ENCODE measurements around the gene CHD6. TPM values are rescaled to one million over a fixed set of nuclear protein-coding genes. Genes with fewer than 3 reads are reported as not detected.

Gene CHD6
- total RNA-seq, 1 experiment from 2014 or later = 80.5 TPM

DNA sequence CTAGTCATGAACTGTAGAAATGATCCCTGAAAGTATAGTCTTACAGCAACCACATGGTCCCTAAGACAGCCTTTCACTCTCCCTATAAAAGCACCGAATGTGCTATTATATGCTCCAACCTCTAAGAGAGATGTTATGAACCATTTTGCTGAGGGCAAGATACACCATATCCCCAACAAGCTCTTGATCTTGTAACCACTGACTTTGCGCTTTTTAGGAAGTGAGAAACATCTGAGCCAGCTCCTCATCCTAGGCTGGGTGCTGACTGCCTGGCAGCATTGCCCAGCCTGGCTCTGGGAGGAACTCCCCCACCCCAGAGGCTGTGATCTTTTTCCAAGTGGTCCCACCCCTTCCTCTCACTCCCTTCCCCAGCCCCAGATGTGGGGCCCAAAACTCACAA, 248.5 kb downstream of the CHD6 start:
- no TSS peak for BruUV-seq (replicated peaks)
- DNase-seq = no peak
- Mint-ChIP-seq H3K4me1 (ENCODE audit: low read depth, unreplicated experiment) (peaks cover 11% of the 10 kb centered on the region), H3K9me3 (ENCODE audit: unreplicated experiment) (peaks cover 8% of the 10 kb centered on the region), H3K27ac (ENCODE audit: unreplicated experiment) (no peak overlapping the region), H3K4me3 (ENCODE audit: unreplicated experiment) (no peak overlapping the region), H3K27me3 (ENCODE audit: insufficient read depth, unreplicated experiment) (peaks cover 26% of the 10 kb centered on the region), H3K36me3 (ENCODE audit: insufficient read depth, unreplicated experiment) (peaks cover 6% of the 10 kb centered on the region)
- intact Hi-C loops (cut with micrococcal nuclease; ENCODE audit: unreplicated experiment) = no loop called here
- H3K27me3 ChIP-seq (replicated peaks; ENCODE audit: control insufficient read depth, insufficient read depth, low read length) = peaks cover 5% of the 10 kb centered on the region
- H3K4me1 ChIP-seq = 0 out of 2 replicates have a peak, but pooled peaks cover 6% of the 10 kb centered on the region
- peaks cover 4% of the 10 kb centered on the region; the same call in 1 of the 2 replicates for H3K9me3 ChIP-seq
- H3K36me3 ChIP-seq (ENCODE audit: control insufficient read depth, insufficient read depth, low read length) = no peaks in the 10 kb centered on the region
- TF ChIP-seq, protein P1, sequence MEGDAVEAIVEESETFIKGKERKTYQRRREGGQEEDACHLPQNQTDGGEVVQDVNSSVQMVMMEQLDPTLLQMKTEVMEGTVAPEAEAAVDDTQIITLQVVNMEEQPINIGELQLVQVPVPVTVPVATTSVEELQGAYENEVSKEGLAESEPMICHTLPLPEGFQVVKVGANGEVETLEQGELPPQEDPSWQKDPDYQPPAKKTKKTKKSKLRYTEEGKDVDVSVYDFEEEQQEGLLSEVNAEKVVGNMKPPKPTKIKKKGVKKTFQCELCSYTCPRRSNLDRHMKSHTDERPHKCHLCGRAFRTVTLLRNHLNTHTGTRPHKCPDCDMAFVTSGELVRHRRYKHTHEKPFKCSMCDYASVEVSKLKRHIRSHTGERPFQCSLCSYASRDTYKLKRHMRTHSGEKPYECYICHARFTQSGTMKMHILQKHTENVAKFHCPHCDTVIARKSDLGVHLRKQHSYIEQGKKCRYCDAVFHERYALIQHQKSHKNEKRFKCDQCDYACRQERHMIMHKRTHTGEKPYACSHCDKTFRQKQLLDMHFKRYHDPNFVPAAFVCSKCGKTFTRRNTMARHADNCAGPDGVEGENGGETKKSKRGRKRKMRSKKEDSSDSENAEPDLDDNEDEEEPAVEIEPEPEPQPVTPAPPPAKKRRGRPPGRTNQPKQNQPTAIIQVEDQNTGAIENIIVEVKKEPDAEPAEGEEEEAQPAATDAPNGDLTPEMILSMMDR (IDR thresholded peaks at IDR 0.05; ENCODE audit: insufficient read depth in 1 of 2, low read depth in 1 of 2, low read length in 1 of 2, severe bottlenecking in 1 of 2, unreplicated experiment in 1 of 2) = no peak
- ChIA-PET CTCF (interaction anchor here (0.8 to 1.8 kb wide), 2 partner anchors 26 to 29 kb away, joined by 4 to 9 read pairs; partner anchors contain the start of gene LPIN3), POLR2A (interaction anchor here (0.5 to 0.6 kb wide), 2 partner anchors 50 to 258 kb away, joined by 3 to 6 read pairs; no protein-coding TSS in a partner anchor)
- H3K4me3 ChIP-seq (ENCODE audit: low read depth, low read length) = no peak overlapping the region

DNA sequence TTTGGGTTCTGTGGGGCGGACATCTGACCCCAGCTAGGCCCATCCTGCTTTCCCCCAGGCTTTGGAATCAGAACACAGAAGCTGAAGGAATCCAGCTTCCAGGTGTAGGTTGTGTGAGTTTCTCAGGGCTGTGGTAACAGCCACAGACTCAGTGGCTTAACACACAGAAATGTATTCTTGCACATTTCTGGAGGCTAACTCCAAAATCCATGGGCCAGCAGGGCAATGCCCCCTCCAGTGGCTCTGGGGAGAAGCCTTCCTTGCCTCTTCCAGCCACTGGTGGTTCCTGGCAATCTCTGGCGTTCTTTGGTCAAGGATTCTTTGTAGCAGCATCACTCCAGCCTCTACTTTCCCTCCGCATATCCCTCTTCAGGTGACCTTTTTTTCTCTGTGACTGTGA, 250.2 kb downstream of the CHD6 start:
- H3K36me3 Mint-ChIP-seq (ENCODE audit: insufficient read depth, unreplicated experiment) = peaks cover 6% of the 10 kb centered on the region
- H3K9me3 Mint-ChIP-seq (ENCODE audit: unreplicated experiment) = peaks cover 8% of the 10 kb centered on the region
- intact Hi-C loops (cut with micrococcal nuclease; ENCODE audit: unreplicated experiment) = no loop called here
- no peak for DNase-seq
- H3K4me3 ChIP-seq (ENCODE audit: low read depth, low read length) = no peak overlapping the region
- CTCF ChIA-PET = interaction anchor here (0.6 to 1.2 kb wide), 2 partner anchors 27 to 661 kb away, joined by 3 to 7 read pairs; partner anchors contain the start of gene LPIN3
- BruUV-seq (replicated peaks) = no TSS peak
- H3K27me3 Mint-ChIP-seq (ENCODE audit: insufficient read depth, unreplicated experiment) = peaks cover 28% of the 10 kb centered on the region
- H3K4me3 Mint-ChIP-seq (ENCODE audit: unreplicated experiment) = peak overlapping the region; percentile 64
- no peaks in the 10 kb centered on the region for H3K36me3 ChIP-seq (ENCODE audit: control insufficient read depth, insufficient read depth, low read length)
- peaks cover 8% of the 10 kb centered on the region for H3K27me3 ChIP-seq (replicated peaks; ENCODE audit: control insufficient read depth, insufficient read depth, low read length)
- no peak overlapping the region for H3K27ac Mint-ChIP-seq (ENCODE audit: unreplicated experiment)
- TF ChIP-seq, protein P1 (IDR thresholded peaks at IDR 0.05; ENCODE audit: insufficient read depth in 1 of 2, low read depth in 1 of 2, low read length in 1 of 2, severe bottlenecking in 1 of 2, unreplicated experiment in 1 of 2) = no peak
- H3K9me3 ChIP-seq = peaks cover 4% of the 10 kb centered on the region; the same call in 1 of the 2 replicates
- 0 out of 2 replicates have a peak, but pooled peaks cover 6% of the 10 kb centered on the region for H3K4me1 ChIP-seq
- peaks cover 11% of the 10 kb centered on the region for H3K4me1 Mint-ChIP-seq (ENCODE audit: low read depth, unreplicated experiment)
- POLR2A ChIA-PET = no interaction called here

DNA sequence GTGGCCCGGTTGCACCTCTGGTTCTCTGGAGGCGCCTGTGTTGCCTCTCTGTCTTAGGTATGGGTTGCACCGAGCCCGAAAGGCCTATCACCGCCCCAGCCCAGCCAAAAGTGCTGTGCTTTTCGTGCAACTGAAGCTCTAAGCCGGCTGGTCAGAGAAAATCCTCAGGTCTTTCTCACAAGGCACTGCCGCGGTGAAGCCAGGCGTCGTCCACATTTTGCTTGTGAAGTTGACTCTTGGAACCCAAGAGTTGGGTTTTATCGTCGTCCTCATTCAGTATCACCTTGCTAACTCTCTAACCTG, 250.8 kb downstream of the CHD6 start:
- no peak overlapping the region for H3K4me3 ChIP-seq (ENCODE audit: low read depth, low read length)
- Mint-ChIP-seq H3K27ac (ENCODE audit: unreplicated experiment) (no peak overlapping the region), H3K4me1 (ENCODE audit: low read depth, unreplicated experiment) (peaks cover 11% of the 10 kb centered on the region), H3K4me3 (ENCODE audit: unreplicated experiment) (peak overlapping the region; percentile 64), H3K36me3 (ENCODE audit: insufficient read depth, unreplicated experiment) (peaks cover 6% of the 10 kb centered on the region), H3K27me3 (ENCODE audit: insufficient read depth, unreplicated experiment) (peaks cover 28% of the 10 kb centered on the region), H3K9me3 (ENCODE audit: unreplicated experiment) (peaks cover 8% of the 10 kb centered on the region)
- H3K36me3 ChIP-seq (ENCODE audit: control insufficient read depth, insufficient read depth, low read length) = no peaks in the 10 kb centered on the region
- ChIA-PET CTCF (interaction anchor here (1.2 kb wide), 1 partner anchor 27 kb away, joined by 7 read pairs; the partner anchor contains the start of gene LPIN3), POLR2A (interaction anchor here (0.8 kb wide), 1 partner anchor 27 kb away, joined by 5 read pairs; no protein-coding TSS in a partner anchor)
- no peak for DNase-seq
- H3K4me1 ChIP-seq = 0 out of 2 replicates have a peak, but pooled peaks cover 6% of the 10 kb centered on the region
- H3K27me3 ChIP-seq (replicated peaks; ENCODE audit: control insufficient read depth, insufficient read depth, low read length) = peaks cover 8% of the 10 kb centered on the region
- TF ChIP-seq, protein P1 (IDR thresholded peaks at IDR 0.05; ENCODE audit: insufficient read depth in 1 of 2, low read depth in 1 of 2, low read length in 1 of 2, severe bottlenecking in 1 of 2, unreplicated experiment in 1 of 2) = no peak
- no TSS peak for BruUV-seq (replicated peaks)
- intact Hi-C loops (cut with micrococcal nuclease; ENCODE audit: unreplicated experiment) = no loop called here
- 0 out of 2 replicates have a peak, but pooled peaks cover 4% of the 10 kb centered on the region for H3K9me3 ChIP-seq
